K562 (cell line): ENCODE results near the gene RNF44. TPM values are rescaled to one million over a fixed set of nuclear protein-coding genes. Genes with fewer than 3 reads are reported as not detected.
A peak's percentile ranks its signal among the peaks of the same experiment; 100 is the strongest.

ENCODE experiments used
- ASH1L ChIP-seq: fragments of 450-650 bp; IDR thresholded peaks from 2 replicates; pipeline ENCODE4 v1.6.1; 2018; ENCODE audit warnings: borderline replicate concordance, mild to moderate bottlenecking, low read depth; ENCODE audit not compliant: partially characterized antibody
- BRD9 ChIP-seq: fragments of 450-650 bp; IDR thresholded peaks from 2 replicates; pipeline ENCODE4 v1.6.1; 2018; ENCODE audit warnings: low read depth; ENCODE audit not compliant: partially characterized antibody
- CTBP1 ChIP-seq: fragments of 450-650 bp; IDR thresholded peaks from 2 replicates; pipeline ENCODE4 v1.6.1; 2016; ENCODE audit warnings: borderline replicate concordance
- FOXJ3 ChIP-seq: sonication (generic); formaldehyde crosslinking; IDR thresholded peaks from 2 replicates; pipeline ENCODE4 v1.4.0; 2020; ENCODE audit warnings: mild to moderate bottlenecking, missing genetic modification reagents
- HDAC2 ChIP-seq: fragments of 450-650 bp; IDR thresholded peaks from 2 replicates; pipeline ENCODE4 v1.6.1; 2016; ENCODE audit warnings: mild to moderate bottlenecking
- NCOA1 ChIP-seq: fragments of 450-650 bp; IDR thresholded peaks from 2 replicates; pipeline ENCODE4 v1.6.1; 2016; ENCODE audit warnings: low read depth
- POLR2A ChIP-seq: fragments of 450-650 bp; conservative IDR thresholded peaks from 2 replicates; pipeline ENCODE4 v1.6.1; 2016
- POLR3A ChIP-seq: IDR thresholded peaks from 2 replicates; pipeline ENCODE4 v1.6.1; 2011; ENCODE audit warnings: borderline replicate concordance, mild to moderate bottlenecking, moderate library complexity; ENCODE audit not compliant: insufficient read length, insufficient read depth; ENCODE audit errors: extremely low read depth
- POU5F1 ChIP-seq: fragments of 150-350 bp; IDR thresholded peaks from 2 replicates; pipeline ENCODE4 v1.6.1; 2014; ENCODE audit warnings: borderline replicate concordance, low read length, low read depth, mild to moderate bottlenecking; ENCODE audit not compliant: partially characterized antibody
- SIRT6 ChIP-seq: IDR thresholded peaks from one replicate; pipeline ENCODE4 v1.6.1; 2012; ENCODE audit warnings: low read depth, mild to moderate bottlenecking, control low read depth, inconsistent platforms, low read length, moderate library complexity
- SRF ChIP-seq, 2 experiments: fragments of 250-450, 450-650 bp in 1 of 2; sonication (Bioruptor Pico) in 1 of 2; sonication (generic) in 1 of 2; formaldehyde crosslinking; IDR thresholded peaks; 2 replicates each; pipeline versions ENCODE4 v1.5.0 to v1.5.1; 2020 to 2022; ENCODE audit warnings: mild to moderate bottlenecking in 1 of 2, missing genetic modification reagents in 1 of 2
- TAF7 ChIP-seq: fragments of 450-650 bp; IDR thresholded peaks from 2 replicates; pipeline ENCODE4 v1.6.1; 2016; ENCODE audit warnings: missing genetic modification characterization, missing compliant biosample characterization
- TBL1XR1 ChIP-seq, 2 experiments: IDR thresholded peaks; 2 replicates each; pipeline ENCODE4 v1.6.1; 2012; ENCODE audit warnings: improper control_type of control experiment in 2 of 2, low read length in 2 of 2, mild to moderate bottlenecking in 1 of 2
- XRCC3 ChIP-seq: fragments of 450-650 bp; IDR thresholded peaks from 2 replicates; pipeline ENCODE4 v1.6.1; 2017; ENCODE audit warnings: mild to moderate bottlenecking, moderate library complexity
- XRCC5 ChIP-seq: fragments of 200-400 bp; formaldehyde crosslinking; IDR thresholded peaks from 2 replicates; pipeline ENCODE4 v1.6.1; 2017; ENCODE audit warnings: low read depth, mild to moderate bottlenecking, low read length
- YY1 ChIP-seq, 3 experiments: IDR thresholded peaks; 2 replicates each; pipeline ENCODE4 v1.6.1; 2011; ENCODE audit warnings: low read length in 2 of 3, mild to moderate bottlenecking in 2 of 3, moderate library complexity in 2 of 3, borderline replicate concordance in 1 of 3, control low read depth in 1 of 3, low read depth in 1 of 3; ENCODE audit not compliant: insufficient read depth in 3 of 3, insufficient replicate concordance in 2 of 3, control insufficient read depth in 1 of 3, insufficient read length in 1 of 3; ENCODE audit errors: extremely low read depth in 1 of 3
- ZSCAN32 ChIP-seq: fragments of 450-650 bp; formaldehyde crosslinking; IDR thresholded peaks from 2 replicates; pipeline ENCODE4 v1.4.0; 2020; ENCODE audit warnings: mild to moderate bottlenecking, moderate library complexity
- polyA plus RNA-seq, 8 experiments: library from polyadenylated mRNA; depleted of rRNA in 4 of 8; stranded (reverse) in 5 of 8; unstranded in 3 of 8; fragments of >200 nt; fragmentation: Nextera tagmentation in 2 of 8; fragmentation: Illumina TruSeq in 1 of 8; extraction: Ambion mirVana in 2 of 8; extraction: Trizol in 1 of 8; gene quantifications; 2 replicates each; pipeline versions ENCODE4 v1.2.1 to v1.2.3, GENCODE V29; 2011 to 2014; ENCODE audit warnings: inconsistent platforms in 1 of 8, missing spikeins in 1 of 8
- total RNA-seq, 7 experiments: library from RNA; depleted of rRNA in 6 of 7; stranded (reverse); fragments of >200 nt in 6 of 7; fragmentation: Illumina TruSeq in 2 of 7; extraction: Trizol in 2 of 7; gene quantifications; 2 replicates each; pipeline versions ENCODE4 v1.2.1 to v1.2.3, GENCODE V29; 2011 to 2021; ENCODE audit warnings: low replicate concordance in 1 of 7
- TF ChIP-seq, protein P1 (sequence below), 3 experiments: IDR thresholded peaks in 2 of 3; conservative IDR thresholded peaks in 1 of 3; 2 replicates each; pipeline ENCODE4 v1.5.1; 2011 to 2012; ENCODE audit warnings: low read length in 3 of 3, mild to moderate bottlenecking in 3 of 3, control low read depth in 2 of 3, improper control_type of control experiment in 1 of 3, inconsistent platforms in 1 of 3, low read depth in 1 of 3, mixed read lengths in 1 of 3, moderate library complexity in 1 of 3; ENCODE audit not compliant: insufficient read depth in 2 of 3
- TF ChIP-seq, protein P2 (sequence below): sonication (generic); formaldehyde crosslinking; IDR thresholded peaks from 2 replicates; pipeline ENCODE4 v1.8.1; 2023; ENCODE audit warnings: missing genetic modification reagents, mild to moderate bottlenecking, borderline replicate concordance
- TF ChIP-seq, protein P3 (sequence below): fragments of 150-350 bp; conservative IDR thresholded peaks from 2 replicates; pipeline ENCODE4 v1.6.1; 2014; ENCODE audit warnings: low read length

Gene RNF44
- total and polyA plus RNA-seq, 9 of the 15 experiments (the other 6 are each of a cell fraction or from before 2014, with no cell fraction given) = 1.6 to 82.6 (median 7.4) TPM

DNA sequence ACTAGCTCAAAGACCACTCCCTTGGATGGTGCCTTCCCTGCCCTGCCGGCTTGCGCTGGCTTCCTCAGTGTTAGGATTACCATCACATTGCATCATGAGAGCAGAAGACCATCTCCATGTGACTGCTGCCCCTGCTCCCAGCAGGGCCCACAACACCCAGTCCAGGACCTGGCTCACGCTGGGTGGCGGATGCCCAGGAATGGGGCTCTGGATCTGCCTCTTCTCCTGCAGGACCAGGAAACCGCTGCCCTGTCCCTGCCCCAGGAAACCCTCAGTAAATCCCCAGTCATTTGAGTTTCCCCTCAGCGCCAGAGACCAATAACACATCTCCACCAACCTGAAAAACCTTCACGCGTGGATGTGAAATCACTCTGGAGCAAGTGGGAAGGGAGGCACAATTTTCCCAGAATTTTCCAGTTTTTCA, 3.3 kb upstream of the RNF44 start (continued):
- TF ChIP-seq, protein P1, sequence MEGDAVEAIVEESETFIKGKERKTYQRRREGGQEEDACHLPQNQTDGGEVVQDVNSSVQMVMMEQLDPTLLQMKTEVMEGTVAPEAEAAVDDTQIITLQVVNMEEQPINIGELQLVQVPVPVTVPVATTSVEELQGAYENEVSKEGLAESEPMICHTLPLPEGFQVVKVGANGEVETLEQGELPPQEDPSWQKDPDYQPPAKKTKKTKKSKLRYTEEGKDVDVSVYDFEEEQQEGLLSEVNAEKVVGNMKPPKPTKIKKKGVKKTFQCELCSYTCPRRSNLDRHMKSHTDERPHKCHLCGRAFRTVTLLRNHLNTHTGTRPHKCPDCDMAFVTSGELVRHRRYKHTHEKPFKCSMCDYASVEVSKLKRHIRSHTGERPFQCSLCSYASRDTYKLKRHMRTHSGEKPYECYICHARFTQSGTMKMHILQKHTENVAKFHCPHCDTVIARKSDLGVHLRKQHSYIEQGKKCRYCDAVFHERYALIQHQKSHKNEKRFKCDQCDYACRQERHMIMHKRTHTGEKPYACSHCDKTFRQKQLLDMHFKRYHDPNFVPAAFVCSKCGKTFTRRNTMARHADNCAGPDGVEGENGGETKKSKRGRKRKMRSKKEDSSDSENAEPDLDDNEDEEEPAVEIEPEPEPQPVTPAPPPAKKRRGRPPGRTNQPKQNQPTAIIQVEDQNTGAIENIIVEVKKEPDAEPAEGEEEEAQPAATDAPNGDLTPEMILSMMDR (IDR thresholded peaks at IDR 0.05 in 2 of 3, conservative IDR thresholded peaks at IDR 0.05 in 1 of 3; ENCODE audit: insufficient read depth in 2 of 3, low read depth in 1 of 3, low read length in 3 of 3) = no peak
- TF ChIP-seq NCOA1 = no peak
- TF ChIP-seq, protein P2, sequence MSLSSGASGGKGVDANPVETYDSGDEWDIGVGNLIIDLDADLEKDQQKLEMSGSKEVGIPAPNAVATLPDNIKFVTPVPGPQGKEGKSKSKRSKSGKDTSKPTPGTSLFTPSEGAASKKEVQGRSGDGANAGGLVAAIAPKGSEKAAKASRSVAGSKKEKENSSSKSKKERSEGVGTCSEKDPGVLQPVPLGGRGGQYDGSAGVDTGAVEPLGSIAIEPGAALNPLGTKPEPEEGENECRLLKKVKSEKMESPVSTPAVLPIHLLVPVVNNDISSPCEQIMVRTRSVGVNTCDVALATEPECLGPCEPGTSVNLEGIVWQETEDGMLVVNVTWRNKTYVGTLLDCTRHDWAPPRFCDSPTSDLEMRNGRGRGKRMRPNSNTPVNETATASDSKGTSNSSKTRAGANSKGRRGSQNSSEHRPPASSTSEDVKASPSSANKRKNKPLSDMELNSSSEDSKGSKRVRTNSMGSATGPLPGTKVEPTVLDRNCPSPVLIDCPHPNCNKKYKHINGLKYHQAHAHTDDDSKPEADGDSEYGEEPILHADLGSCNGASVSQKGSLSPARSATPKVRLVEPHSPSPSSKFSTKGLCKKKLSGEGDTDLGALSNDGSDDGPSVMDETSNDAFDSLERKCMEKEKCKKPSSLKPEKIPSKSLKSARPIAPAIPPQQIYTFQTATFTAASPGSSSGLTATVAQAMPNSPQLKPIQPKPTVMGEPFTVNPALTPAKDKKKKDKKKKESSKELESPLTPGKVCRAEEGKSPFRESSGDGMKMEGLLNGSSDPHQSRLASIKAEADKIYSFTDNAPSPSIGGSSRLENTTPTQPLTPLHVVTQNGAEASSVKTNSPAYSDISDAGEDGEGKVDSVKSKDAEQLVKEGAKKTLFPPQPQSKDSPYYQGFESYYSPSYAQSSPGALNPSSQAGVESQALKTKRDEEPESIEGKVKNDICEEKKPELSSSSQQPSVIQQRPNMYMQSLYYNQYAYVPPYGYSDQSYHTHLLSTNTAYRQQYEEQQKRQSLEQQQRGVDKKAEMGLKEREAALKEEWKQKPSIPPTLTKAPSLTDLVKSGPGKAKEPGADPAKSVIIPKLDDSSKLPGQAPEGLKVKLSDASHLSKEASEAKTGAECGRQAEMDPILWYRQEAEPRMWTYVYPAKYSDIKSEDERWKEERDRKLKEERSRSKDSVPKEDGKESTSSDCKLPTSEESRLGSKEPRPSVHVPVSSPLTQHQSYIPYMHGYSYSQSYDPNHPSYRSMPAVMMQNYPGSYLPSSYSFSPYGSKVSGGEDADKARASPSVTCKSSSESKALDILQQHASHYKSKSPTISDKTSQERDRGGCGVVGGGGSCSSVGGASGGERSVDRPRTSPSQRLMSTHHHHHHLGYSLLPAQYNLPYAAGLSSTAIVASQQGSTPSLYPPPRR = no peak
- TF ChIP-seq, protein P3, sequence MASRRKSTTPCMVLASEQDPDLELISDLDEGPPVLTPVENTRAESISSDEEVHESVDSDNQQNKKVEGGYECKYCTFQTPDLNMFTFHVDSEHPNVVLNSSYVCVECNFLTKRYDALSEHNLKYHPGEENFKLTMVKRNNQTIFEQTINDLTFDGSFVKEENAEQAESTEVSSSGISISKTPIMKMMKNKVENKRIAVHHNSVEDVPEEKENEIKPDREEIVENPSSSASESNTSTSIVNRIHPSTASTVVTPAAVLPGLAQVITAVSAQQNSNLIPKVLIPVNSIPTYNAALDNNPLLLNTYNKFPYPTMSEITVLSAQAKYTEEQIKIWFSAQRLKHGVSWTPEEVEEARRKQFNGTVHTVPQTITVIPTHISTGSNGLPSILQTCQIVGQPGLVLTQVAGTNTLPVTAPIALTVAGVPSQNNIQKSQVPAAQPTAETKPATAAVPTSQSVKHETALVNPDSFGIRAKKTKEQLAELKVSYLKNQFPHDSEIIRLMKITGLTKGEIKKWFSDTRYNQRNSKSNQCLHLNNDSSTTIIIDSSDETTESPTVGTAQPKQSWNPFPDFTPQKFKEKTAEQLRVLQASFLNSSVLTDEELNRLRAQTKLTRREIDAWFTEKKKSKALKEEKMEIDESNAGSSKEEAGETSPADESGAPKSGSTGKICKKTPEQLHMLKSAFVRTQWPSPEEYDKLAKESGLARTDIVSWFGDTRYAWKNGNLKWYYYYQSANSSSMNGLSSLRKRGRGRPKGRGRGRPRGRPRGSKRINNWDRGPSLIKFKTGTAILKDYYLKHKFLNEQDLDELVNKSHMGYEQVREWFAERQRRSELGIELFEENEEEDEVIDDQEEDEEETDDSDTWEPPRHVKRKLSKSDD = no peak
- peak; percentile 25; the same call in 1 of the 2 replicates for TF ChIP-seq CTBP1
- no peak for TF ChIP-seq SIRT6
- no peak for TF ChIP-seq TAF7 (tag)
- TF ChIP-seq ZSCAN32 (CRISPR knock-in tag) = peak; percentile 85
- TF ChIP-seq XRCC5 = no peak
- no peak for TF ChIP-seq POLR2A
- peak in 1 of 2 experiments; percentile 50; a peak in 1 of 4 replicates for TF ChIP-seq SRF (CRISPR knock-in tag; IDR thresholded peaks at IDR 0.05)
- no peak for TF ChIP-seq XRCC3
- TF ChIP-seq FOXJ3 (CRISPR knock-in tag) = no peak
- no peak for TF ChIP-seq TBL1XR1 (IDR thresholded peaks at IDR 0.05; ENCODE audit: low read length in 2 of 2)
- no peak for TF ChIP-seq HDAC2
- no peak for TF ChIP-seq POLR3A
- peak; percentile 54 for TF ChIP-seq BRD9
- TF ChIP-seq POU5F1 = no peak
- no peak for TF ChIP-seq YY1 (IDR thresholded peaks at IDR 0.05; ENCODE audit: borderline replicate concordance in 1 of 3, control insufficient read depth in 1 of 3, extremely low read depth in 1 of 3, insufficient read depth in 3 of 3, insufficient read length in 1 of 3, insufficient replicate concordance in 2 of 3, low read depth in 1 of 3, low read length in 2 of 3)
- TF ChIP-seq ASH1L = no peak
